Left lung (tissue), 10 donors: Measurements from ENCODE around the gene LCOR. TPM values are rescaled to one million over a fixed set of nuclear protein-coding genes. Genes with fewer than 3 reads are reported as not detected.
"Not testable (repeated sequence)": the region's sequence is repeated elsewhere in the genome, so short reads cannot be mapped to it uniquely, and the experiment has no call there.

Experiments
- ATAC-seq: fragments of 200-7000 bp; cut with Tn5 transposase; one replicate; pipeline ENCODE4 v1.9.1; 2020; ENCODE audit warnings: moderate library complexity
- DNase-seq, 4 donors: peaks; one replicate each; pipeline ENCODE4 v3.0.0-alpha.2; 2013 to 2020
- H3K27ac ChIP-seq, 2 donors: fragments of 200-600 bp; sonication (generic) in 1 of 2; one replicate each; pipeline versions ENCODE4 v1.5.0 to v1.8.0; 2020 to 2021
- H3K27me3 ChIP-seq, 2 donors: fragments of 200-600 bp; sonication (generic) in 1 of 2; one replicate each; pipeline versions ENCODE4 v1.5.0 to v1.8.0; 2020 to 2021
- H3K36me3 ChIP-seq, 2 donors: fragments of 200-600 bp; sonication (generic) in 1 of 2; one replicate each; pipeline versions ENCODE4 v1.5.0 to v1.8.0; 2020 to 2021
- H3K4me1 ChIP-seq, 2 donors: fragments of 200-600 bp; one replicate each; pipeline ENCODE4 v1.8.0; 2021
- H3K4me3 ChIP-seq, 2 donors: fragments of 200-600 bp; sonication (generic) in 1 of 2; one replicate each; pipeline versions ENCODE4 v1.5.0 to v1.8.0; 2020 to 2021; ENCODE audit warnings: mild to moderate bottlenecking in 1 of 2
- H3K9me3 ChIP-seq, 2 donors: fragments of 200-600 bp; sonication (generic) in 1 of 2; one replicate each; pipeline versions ENCODE4 v1.5.0 to v1.8.0; 2020 to 2021
- intact Hi-C, 2 donors: fragments of 100-400 bp; cut with DNase I; formaldehyde crosslinking; loops; one replicate each; pipeline versions ENCODE4 v1.11.2 to v1.14.2; 2022
- polyA plus RNA-seq, 6 donors: library from polyadenylated mRNA; unstranded; fragments of 120-200 nt; gene quantifications; one replicate each; pipeline ENCODE4 v1.2.1, GENCODE V29; 2013; ENCODE audit not compliant: insufficient read length in 6 of 6
- total RNA-seq, 2 donors: library from RNA; stranded (reverse); fragmentation: NEBNext Ultra II Directional; extraction: Animal tissue kit (Norgen Biotek cat#: 25700); gene quantifications; one replicate each; pipeline ENCODE4 v1.2.1, GENCODE V29; 2021
- TF ChIP-seq, protein P1 (sequence below), 2 donors: fragments of 200-600 bp; sonication (generic) in 1 of 2; IDR thresholded peaks; one replicate each; pipeline versions ENCODE4 v1.5.0 to v1.8.0; 2021; ENCODE audit warnings: antibody characterized with exemption in 2 of 2
- donor health status: DM: no; HTN: yes; CAD: no.
- donor health status: DM: no; HTN: no; CAD: no.

LCOR gene
- total and polyA plus RNA-seq, 8 donors = 20.8 to 29.6 (median 22.9) TPM

DNA sequence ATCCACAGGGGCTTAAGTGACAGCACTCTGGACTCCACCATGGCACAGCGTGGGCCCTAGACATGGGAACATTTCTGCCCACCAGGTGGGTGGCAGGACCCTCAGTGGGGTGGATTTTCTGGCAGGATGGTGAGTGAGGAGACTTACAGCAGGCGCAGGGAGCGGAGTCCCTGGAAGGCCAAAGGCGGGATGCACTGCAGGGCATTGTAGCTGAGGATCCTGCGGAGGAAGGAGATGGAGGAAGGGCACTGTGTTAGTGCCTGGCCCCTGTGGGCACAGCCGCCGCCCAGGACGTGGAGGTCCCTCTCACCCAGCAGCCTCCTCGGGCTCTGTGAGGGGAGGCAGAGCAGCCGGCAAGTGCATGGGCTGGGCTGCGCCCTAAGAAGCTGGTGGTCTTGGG is 199.4 kb downstream of the LCOR start:
- TF ChIP-seq, protein P1, sequence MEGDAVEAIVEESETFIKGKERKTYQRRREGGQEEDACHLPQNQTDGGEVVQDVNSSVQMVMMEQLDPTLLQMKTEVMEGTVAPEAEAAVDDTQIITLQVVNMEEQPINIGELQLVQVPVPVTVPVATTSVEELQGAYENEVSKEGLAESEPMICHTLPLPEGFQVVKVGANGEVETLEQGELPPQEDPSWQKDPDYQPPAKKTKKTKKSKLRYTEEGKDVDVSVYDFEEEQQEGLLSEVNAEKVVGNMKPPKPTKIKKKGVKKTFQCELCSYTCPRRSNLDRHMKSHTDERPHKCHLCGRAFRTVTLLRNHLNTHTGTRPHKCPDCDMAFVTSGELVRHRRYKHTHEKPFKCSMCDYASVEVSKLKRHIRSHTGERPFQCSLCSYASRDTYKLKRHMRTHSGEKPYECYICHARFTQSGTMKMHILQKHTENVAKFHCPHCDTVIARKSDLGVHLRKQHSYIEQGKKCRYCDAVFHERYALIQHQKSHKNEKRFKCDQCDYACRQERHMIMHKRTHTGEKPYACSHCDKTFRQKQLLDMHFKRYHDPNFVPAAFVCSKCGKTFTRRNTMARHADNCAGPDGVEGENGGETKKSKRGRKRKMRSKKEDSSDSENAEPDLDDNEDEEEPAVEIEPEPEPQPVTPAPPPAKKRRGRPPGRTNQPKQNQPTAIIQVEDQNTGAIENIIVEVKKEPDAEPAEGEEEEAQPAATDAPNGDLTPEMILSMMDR (IDR thresholded peaks at IDR 0.05) = no peak
- ATAC-seq = no peak
- H3K4me1 ChIP-seq = no peaks in the 10 kb centered on the region
- no peaks in the 10 kb centered on the region for H3K9me3 ChIP-seq
- intact Hi-C loops = no loop called here
- no peaks in the 10 kb centered on the region for H3K36me3 ChIP-seq
- DNase-seq = no peak
- no peak overlapping the region for H3K4me3 ChIP-seq
- no peaks in the 10 kb centered on the region for H3K27me3 ChIP-seq
- no peak overlapping the region for H3K27ac ChIP-seq

GRCh38 chr10:97032624-97033023 is 200.5 kb downstream of the LCOR start:
- no peak for DNase-seq
- intact Hi-C loops = no loop called here
- H3K27ac ChIP-seq = no peak overlapping the region

GRCh38 chr10:97033841-97034240 is 201.7 kb downstream of the LCOR start:
- ATAC-seq, DNase-seq: not testable (repeated sequence)

More at GRCh38 chr10:97032624-97033023, 200.5 kb downstream of the LCOR start:
- Histone ChIP-seq H3K4me3 (no peak overlapping the region), H3K36me3 (no peaks in the 10 kb centered on the region), H3K9me3 (no peaks in the 10 kb centered on the region), H3K4me1 (peaks cover 4 to 5% of the 10 kb centered on the region in 2 donors), H3K27me3 (no peaks in the 10 kb centered on the region)
- ATAC-seq = no peak
- TF ChIP-seq, protein P1 (IDR thresholded peaks at IDR 0.05) = no peak

GRCh38 chr10:97034301-97034700 is 202.2 kb downstream of the LCOR start:
- intact Hi-C loops = no loop called here
- Histone ChIP-seq H3K4me1 (peaks cover 4 to 11% of the 10 kb centered on the region in 2 donors), H3K9me3 (no peaks in the 10 kb centered on the region), H3K4me3 (no peak overlapping the region), H3K27me3 (no peaks in the 10 kb centered on the region), H3K27ac (no peak overlapping the region), H3K36me3 (no peaks in the 10 kb centered on the region)
- no peak for ATAC-seq
- no peak for DNase-seq
- TF ChIP-seq, protein P1 (IDR thresholded peaks at IDR 0.05) = no peak

More at GRCh38 chr10:97033841-97034240, 201.7 kb downstream of the LCOR start:
- intact Hi-C loops, H3K27me3 ChIP-seq, H3K27ac ChIP-seq, H3K9me3 ChIP-seq, H3K36me3 ChIP-seq, H3K4me3 ChIP-seq: not testable (repeated sequence)
- H3K4me1 ChIP-seq = peaks cover 4 to 11% of the 10 kb centered on the region in 2 donors

DNA sequence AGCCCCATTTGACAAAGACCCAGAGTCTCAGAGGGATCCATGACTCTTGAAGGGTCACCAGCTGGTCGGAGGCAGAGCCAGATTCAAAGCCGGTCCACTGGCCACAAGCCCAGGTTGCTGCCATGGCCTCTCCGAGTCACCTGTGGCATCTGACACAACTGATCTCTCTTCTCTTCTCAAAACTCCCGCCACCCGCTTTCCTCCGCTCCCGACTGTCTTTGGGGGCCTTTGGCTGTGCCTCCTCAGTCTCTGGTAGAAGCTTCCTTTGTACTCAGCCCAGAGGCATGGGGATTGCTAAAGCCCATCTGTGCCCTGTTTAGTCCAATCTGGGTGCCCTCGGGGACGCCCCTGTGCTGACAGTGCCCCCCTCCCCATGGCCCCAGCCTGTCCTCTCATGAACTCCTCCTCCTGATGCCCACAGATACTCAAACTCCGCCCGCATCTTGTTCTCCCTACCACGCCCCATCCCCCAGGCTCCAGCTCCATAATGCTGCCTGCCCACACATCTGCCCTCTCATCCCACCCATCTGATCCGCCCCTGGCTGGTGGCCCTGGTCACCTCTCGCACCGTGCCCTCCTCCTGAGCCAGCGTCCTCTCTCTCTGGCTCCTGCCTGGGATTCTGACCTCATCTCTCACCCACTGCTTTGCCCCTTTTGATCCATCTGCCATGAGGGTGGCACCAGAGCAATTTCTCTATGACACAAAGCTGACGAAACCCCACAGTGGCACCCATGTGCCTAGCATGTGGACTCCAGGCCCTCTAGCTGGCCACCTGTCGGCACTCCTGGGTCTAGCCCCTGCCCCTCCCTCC is 203.1 kb downstream of the LCOR start:
- H3K4me1 ChIP-seq = peaks cover 4 to 11% of the 10 kb centered on the region in 2 donors

More for the DNA sequence above, 203.1 kb downstream of the LCOR start:
- Histone ChIP-seq H3K4me3 (no peak overlapping the region), H3K27ac (no peak overlapping the region), H3K9me3 (no peaks in the 10 kb centered on the region), H3K36me3 (no peaks in the 10 kb centered on the region), H3K27me3 (no peaks in the 10 kb centered on the region)
- intact Hi-C loops = no loop called here
- DNase-seq (no peak), ATAC-seq (no peak)
- TF ChIP-seq, protein P1 (IDR thresholded peaks at IDR 0.05) = no peak
